Upper lobe of left lung (tissue), 6 donors: ENCODE data around the gene TLDC2. TPM values are rescaled to one million over a fixed set of nuclear protein-coding genes. Genes with fewer than 3 reads are reported as not detected.
"Not testable (repeated sequence)": the region's sequence is repeated elsewhere in the genome, so short reads cannot be mapped to it uniquely, and the experiment has no call there.

Experiments used
- ATAC-seq, 2 donors: fragments of 200-7000 bp; cut with Tn5 transposase; one replicate each; pipeline ENCODE4 v1.9.1; 2022; ENCODE audit warnings: mild to moderate bottlenecking in 2 of 2, moderate library complexity in 2 of 2; ENCODE audit not compliant: low FRiP score in 2 of 2
- DNase-seq, 2 donors: peaks; one replicate each; pipeline ENCODE4 v3.0.0-alpha.2; 2019 to 2020
- H3K27ac ChIP-seq, 4 donors: fragments of 200-600 bp; sonication (generic); one replicate each; pipeline ENCODE4 v1.5.1; 2016 to 2019
- H3K27me3 ChIP-seq, 4 donors: fragments of 200-600 bp; sonication (generic); one replicate each; pipeline ENCODE4 v1.5.1; 2017 to 2019
- H3K36me3 ChIP-seq, 4 donors: fragments of 200-600 bp; sonication (generic); one replicate each; pipeline ENCODE4 v1.5.1; 2016 to 2019
- H3K4me1 ChIP-seq, 4 donors: fragments of 200-600 bp; sonication (generic); one replicate each; pipeline ENCODE4 v1.5.1; 2018 to 2019
- H3K4me3 ChIP-seq, 4 donors: fragments of 200-600 bp; sonication (generic); one replicate each; pipeline ENCODE4 v1.5.1; 2017 to 2019; ENCODE audit warnings: mild to moderate bottlenecking in 2 of 4, moderate library complexity in 1 of 4
- H3K9me3 ChIP-seq, 4 donors: fragments of 200-600 bp; sonication (generic); one replicate each; pipeline ENCODE4 v1.5.1; 2018 to 2019
- CTCF ChIP-seq, 6 experiments: fragments of 450-650 bp in 4 of 6; fragments of 200-600 bp in 2 of 6; sonication (generic) in 2 of 6; IDR thresholded peaks; one replicate each; pipeline ENCODE4 v1.5.1; 2016 to 2019; ENCODE audit warnings: antibody characterized with exemption in 6 of 6
- EP300 ChIP-seq, 4 donors: sonication (generic); formaldehyde crosslinking; IDR thresholded peaks; one replicate each; pipeline ENCODE4 v1.5.1; 2017; ENCODE audit warnings: antibody characterized with exemption in 4 of 4, control low read depth in 2 of 4
- POLR2A ChIP-seq, 4 donors: fragments of 450-650 bp; IDR thresholded peaks; one replicate each; pipeline ENCODE4 v1.5.1; 2016 to 2017; ENCODE audit warnings: antibody characterized with exemption in 4 of 4, mild to moderate bottlenecking in 2 of 4
- POLR2AphosphoS5 ChIP-seq, 2 donors: sonication (generic); formaldehyde crosslinking; IDR thresholded peaks; one replicate each; pipeline ENCODE4 v1.5.1; 2017; ENCODE audit warnings: antibody characterized with exemption in 2 of 2
- WGBS, 2 donors: methylation state at CpG; one replicate each; pipeline ENCODE4 v1.1.5; 2017 to 2018; 5-methylcytosine and 5-hydroxymethylcytosine counted together
- total RNA-seq, 6 donors: library from RNA; depleted of rRNA in 4 of 6; stranded (reverse); fragments of >200 nt in 4 of 6; gene quantifications; one replicate each; pipeline versions ENCODE4 v1.1.0 to v1.2.1, GENCODE V29; 2016 to 2021
- donor health status: DM: no; HTN: no; CAD: no; lungs with moderate emphysema.
- donor health status: DM: no; HTN: yes; CAD: no; lungs with severe emphysema.

Gene TLDC2
- total RNA-seq, 6 donors from 2014 or later, result 0.31 to 1.3 (median 0.61) TPM; not detected in 3

- peaks cover 32 to 97% (median 49%) of the 10 kb centered on the region in 4 donors for H3K36me3 ChIP-seq
- TF ChIP-seq CTCF (IDR thresholded peaks at IDR 0.05) (no peak), POLR2AphosphoS5 (IDR thresholded peaks at IDR 0.05) (no peak), POLR2A (IDR thresholded peaks at IDR 0.05) (no peak), EP300 (IDR thresholded peaks at IDR 0.05) (no peak)
These were observed 51.8 kb downstream of the TLDC2 start for GRCh38 chr20:36927704-36928103.

GRCh38 chr20:36929290-36929689 lies 53.4 kb downstream of the TLDC2 start:
- ATAC-seq (no peak), DNase-seq (no peak)
- Histone ChIP-seq H3K4me1 (peaks cover 5 to 19% (median 15%) of the 10 kb centered on the region in 4 donors), H3K4me3 (no peak overlapping the region), H3K27ac (peak overlapping the region in 2 of 4 donors; percentile 4 to 19), H3K27me3 (no peaks in the 10 kb centered on the region), H3K9me3 (no peaks in the 10 kb centered on the region), H3K36me3 (peaks cover 37 to 97% (median 54%) of the 10 kb centered on the region in 4 donors)
- TF ChIP-seq CTCF (IDR thresholded peaks at IDR 0.05) (no peak), EP300 (IDR thresholded peaks at IDR 0.05) (no peak), POLR2A (IDR thresholded peaks at IDR 0.05) (no peak), POLR2AphosphoS5 (IDR thresholded peaks at IDR 0.05) (no peak)
- WGBS, 2 donors, result 75 to 78% methylated on average over 6 of the region's 6 CpGs

More at GRCh38 chr20:36927704-36928103, 51.8 kb downstream of the TLDC2 start:
- Histone ChIP-seq H3K27ac (no peak overlapping the region), H3K9me3 (no peaks in the 10 kb centered on the region), H3K4me1 (peaks cover 4 to 13% (median 9%) of the 10 kb centered on the region in 4 donors), H3K27me3 (no peaks in the 10 kb centered on the region), H3K4me3 (no peak overlapping the region)
- ATAC-seq (no peak), DNase-seq (no peak)
- 82 to 93% methylated on average over 1 of the region's 1 CpG for WGBS, 2 donors

GRCh38 chr20:36929691-36930090 lies 53.8 kb downstream of the TLDC2 start:
- WGBS, 2 donors, result 95 to 97% methylated on average over 6 of the region's 6 CpGs
- Histone ChIP-seq H3K4me3 (no peak overlapping the region), H3K36me3 (peaks cover 37 to 97% (median 57%) of the 10 kb centered on the region in 4 donors), H3K4me1 (peaks cover 5 to 19% (median 15%) of the 10 kb centered on the region in 4 donors), H3K27me3 (no peaks in the 10 kb centered on the region), H3K9me3 (no peaks in the 10 kb centered on the region), H3K27ac (peak overlapping the region in 1 of 4 donors; percentile 4)
- TF ChIP-seq EP300 (IDR thresholded peaks at IDR 0.05), result no peak
- no peak for TF ChIP-seq POLR2AphosphoS5 (IDR thresholded peaks at IDR 0.05)
- no peak for TF ChIP-seq POLR2A (IDR thresholded peaks at IDR 0.05)
- no peak for TF ChIP-seq CTCF (IDR thresholded peaks at IDR 0.05)
- ATAC-seq (no peak), DNase-seq (no peak)

- ATAC-seq, result peak in 1 of 2 donors; percentile 33
- Histone ChIP-seq H3K36me3 (peaks cover 31 to 93% (median 58%) of the 10 kb centered on the region in 4 donors), H3K27ac (peak overlapping the region in 3 of 4 donors; percentile 43 to 53 (median 48)), H3K4me1 (peaks cover 17 to 33% (median 28%) of the 10 kb centered on the region in 4 donors)
- H3K9me3 ChIP-seq, H3K27me3 ChIP-seq, H3K4me3 ChIP-seq: not testable (repeated sequence)
- peak in 1 of 2 donors; percentile 30 for DNase-seq
- WGBS, 2 donors, result 69 to 79% methylated on average over 12 of the region's 12 CpGs
These were observed 56.1 kb downstream of the TLDC2 start for GRCh38 chr20:36932067-36932466.

GRCh38 chr20:36932476-36933426 lies 56.8 kb downstream of the TLDC2 start:
- Histone ChIP-seq H3K4me1 (peaks cover 18 to 35% (median 32%) of the 10 kb centered on the region in 4 donors), H3K27me3 (no peaks in the 10 kb centered on the region), H3K4me3 (no peak overlapping the region), H3K27ac (peak overlapping the region in 3 of 4 donors; percentile 5 to 23 (median 22)), H3K36me3 (peaks cover 28 to 92% (median 52%) of the 10 kb centered on the region in 4 donors), H3K9me3 (no peaks in the 10 kb centered on the region)
- TF ChIP-seq POLR2A (IDR thresholded peaks at IDR 0.05) (no peak), CTCF (IDR thresholded peaks at IDR 0.05) (no peak), POLR2AphosphoS5 (IDR thresholded peaks at IDR 0.05) (no peak), EP300 (IDR thresholded peaks at IDR 0.05) (no peak)
- DNase-seq (no peak), ATAC-seq (peak in 1 of 2 donors; percentile 18)
- WGBS, 2 donors, result 50 to 69% methylated on average over 11 of the region's 11 CpGs

- Histone ChIP-seq H3K36me3 (peaks cover 19 to 92% (median 49%) of the 10 kb centered on the region in 4 donors), H3K27ac (peak overlapping the region in 1 of 4 donors; percentile 8), H3K4me1 (peaks cover 26 to 43% (median 36%) of the 10 kb centered on the region in 4 donors)
- H3K27me3 ChIP-seq, H3K4me3 ChIP-seq, DNase-seq, H3K9me3 ChIP-seq, ATAC-seq: not testable (repeated sequence)
- 95 to 96% methylated on average over 16 of the region's 16 CpGs for WGBS, 2 donors
These were observed 57.6 kb downstream of the TLDC2 start for GRCh38 chr20:36933571-36933970.
